GM23248 (cell line): ENCODE data around the gene MEG3. TPM values are rescaled to one million over a fixed set of nuclear protein-coding genes. Genes with fewer than 3 reads are reported as not detected.

Experiments used
- DNase-seq: peaks from one replicate; pipeline ENCODE4 v3.0.0-alpha.2; 2015
- H2AFZ ChIP-seq: fragments of 200-600 bp; sonication (generic); 2 replicates; pipeline ENCODE4 v1.6.1; 2016; ENCODE audit warnings: antibody characterized with exemption
- H3F3A ChIP-seq: fragments of 200-600 bp; sonication (generic); 2 replicates; pipeline ENCODE4 v1.6.1; 2016; ENCODE audit warnings: mild to moderate bottlenecking, antibody characterized with exemption, mixed run types; ENCODE audit not compliant: insufficient read depth
- H3K27ac ChIP-seq: fragments of 200-600 bp; sonication (generic); 2 replicates; pipeline ENCODE4 v1.5.1; 2016; ENCODE audit warnings: mild to moderate bottlenecking
- H3K27me3 ChIP-seq: fragments of 200-600 bp; sonication (generic); replicated peaks from 2 replicates; pipeline ENCODE4 v1.6.1; 2016; ENCODE audit warnings: mild to moderate bottlenecking; ENCODE audit not compliant: insufficient read depth
- H3K36me3 ChIP-seq: fragments of 200-600 bp; sonication (generic); 2 replicates; pipeline ENCODE4 v1.6.1; 2016; ENCODE audit warnings: low read depth, mild to moderate bottlenecking
- H3K4me1 ChIP-seq: fragments of 200-600 bp; sonication (generic); 2 replicates; pipeline ENCODE4 v1.6.1; 2016; ENCODE audit warnings: mild to moderate bottlenecking; ENCODE audit not compliant: insufficient read depth
- H3K4me2 ChIP-seq: fragments of 200-600 bp; sonication (generic); one replicate; pipeline ENCODE4 v1.6.1; 2016; ENCODE audit warnings: mild to moderate bottlenecking; ENCODE audit not compliant: unreplicated experiment
- H3K4me3 ChIP-seq: fragments of 200-600 bp; sonication (generic); 2 replicates; pipeline ENCODE4 v1.5.1; 2016; ENCODE audit warnings: mild to moderate bottlenecking
- H3K79me2 ChIP-seq: fragments of 200-600 bp; sonication (generic); 2 replicates; pipeline ENCODE4 v1.6.1; 2016; ENCODE audit warnings: mild to moderate bottlenecking; ENCODE audit not compliant: insufficient read depth
- H3K9ac ChIP-seq: fragments of 200-600 bp; sonication (generic); 2 replicates; pipeline ENCODE4 v1.6.1; 2016; ENCODE audit warnings: mild to moderate bottlenecking
- H3K9me2 ChIP-seq: fragments of 200-600 bp; sonication (generic); 2 replicates; pipeline ENCODE4 v1.6.1; 2016; ENCODE audit warnings: mixed run types, mild to moderate bottlenecking, moderate library complexity; ENCODE audit not compliant: insufficient read depth
- H3K9me3 ChIP-seq: fragments of 200-600 bp; sonication (generic); one replicate; pipeline ENCODE4 v1.6.1; 2017; ENCODE audit warnings: low read depth
- H4K20me1 ChIP-seq: fragments of 200-600 bp; sonication (generic); 2 replicates; pipeline ENCODE4 v1.6.0; 2016; ENCODE audit not compliant: insufficient read depth
- EZH2 ChIP-seq: fragments of 200-600 bp; sonication (generic); IDR thresholded peaks from 2 replicates; pipeline ENCODE4 v1.6.1; 2018; ENCODE audit warnings: antibody characterized with exemption, mild to moderate bottlenecking; ENCODE audit not compliant: insufficient read depth, poor library complexity, severe bottlenecking
- EZH2phosphoT487 ChIP-seq: fragments of 200-600 bp; sonication (generic); IDR thresholded peaks from 2 replicates; pipeline ENCODE4 v1.6.1; 2018; ENCODE audit warnings: antibody characterized with exemption, moderate library complexity, mild to moderate bottlenecking, low read depth; ENCODE audit not compliant: insufficient read depth
- WGBS, 2 experiments: methylation state at CpG; one replicate each; pipeline ENCODE4 v1.1.6; 2015 to 2017; ENCODE audit warnings: low lambda C conversion rate in 2 of 2, low coverage in 1 of 2; ENCODE audit errors: missing lambda C conversion rate in 2 of 2; 5-methylcytosine and 5-hydroxymethylcytosine counted together
- in situ Hi-C: fragments of 300-500 bp; cut with MboI; formaldehyde crosslinking; loops from 2 replicates; pipeline ENCODE4 v1.15.0; 2020
- polyA plus RNA-seq: library from polyadenylated mRNA; unstranded; fragments of >200 nt; fragmentation: Nextera tagmentation; extraction: Ambion mirVana; gene quantifications from 2 replicates; pipeline ENCODE4 v1.2.1, GENCODE V29; 2016
- total RNA-seq: library from RNA; depleted of rRNA; stranded (reverse); fragments of >200 nt; shearing (Covaris generic); gene quantifications from 2 replicates; pipeline ENCODE4 v1.2.3, GENCODE V29; 2014

The MEG3 gene
- total and polyA plus RNA-seq, 2 experiments from 2014 or later = 101 to 228 TPM

GRCh38 chr14:100895411-100895810 is 69.5 kb downstream of the MEG3 start:
- 74 to 82% methylated on average over 6 of the region's 6 CpGs for WGBS, 2 experiments
- Histone ChIP-seq H3K9me2 (no peaks in the 10 kb centered on the region), H3K4me3 (no peak overlapping the region), H3K27ac (no peak overlapping the region), H3K4me2 (no peak overlapping the region), H3K9me3 (no peaks in the 10 kb centered on the region), H3K4me1 (no peaks in the 10 kb centered on the region), H3F3A (no peaks in the 10 kb centered on the region), H2AFZ (no peak overlapping the region), H3K9ac (no peak overlapping the region), H4K20me1 (no peaks in the 10 kb centered on the region), H3K79me2 (no peaks in the 10 kb centered on the region), H3K27me3 (peaks cover 10% of the 10 kb centered on the region; the same call in 1 of the 2 replicates), H3K36me3 (peaks cover 16% of the 10 kb centered on the region; the same call in 1 of the 2 replicates)
- TF ChIP-seq EZH2 (no peak), EZH2phosphoT487 (no peak)
- DNase-seq = no peak
- in situ Hi-C loops = no loop called here

DNA sequence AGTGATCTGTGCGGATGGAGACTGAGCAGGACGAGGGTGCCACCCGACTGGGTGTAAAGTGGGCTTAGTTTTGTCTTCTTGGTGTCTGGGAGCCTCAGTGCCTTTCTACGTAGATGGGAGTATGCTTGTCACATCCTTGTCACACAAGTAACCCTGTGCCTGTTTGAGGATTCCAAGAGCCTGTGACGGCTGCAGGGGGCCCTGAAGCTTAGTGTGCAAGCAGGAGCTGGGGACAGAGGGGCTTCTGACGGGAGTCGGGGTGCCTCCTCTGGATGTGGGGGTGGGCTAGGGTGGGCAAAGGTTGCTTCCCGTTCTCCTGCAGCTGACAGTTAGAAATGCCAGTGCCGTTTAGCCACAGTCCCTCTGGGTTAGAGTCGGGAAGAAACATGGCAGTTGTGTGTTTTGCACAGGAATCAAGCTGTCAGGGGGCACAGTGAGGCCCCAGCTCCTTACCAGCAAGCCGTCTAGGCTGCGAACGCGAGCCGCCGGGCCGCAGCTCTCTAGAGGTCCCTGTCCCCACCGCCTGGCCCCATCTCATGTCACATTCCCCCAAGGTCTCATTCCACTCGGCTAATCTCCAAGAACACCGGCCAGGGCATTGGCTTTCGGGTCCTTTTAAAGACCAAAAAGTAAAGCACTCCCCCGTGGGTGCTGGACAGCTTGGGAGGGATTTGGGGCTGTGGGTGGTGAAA is 70.6 kb downstream of the MEG3 start:
- 67 to 74% methylated on average over 22 of the region's 22 CpGs for WGBS, 2 experiments
- no peaks in the 10 kb centered on the region for H3K4me1 ChIP-seq
- H3K36me3 ChIP-seq = peaks cover 16% of the 10 kb centered on the region; the same call in 1 of the 2 replicates
- no peak overlapping the region for H3K4me3 ChIP-seq
- H2AFZ ChIP-seq = no peak overlapping the region
- no peaks in the 10 kb centered on the region for H3K79me2 ChIP-seq
- no peaks in the 10 kb centered on the region for H3F3A ChIP-seq
- no peaks in the 10 kb centered on the region for H4K20me1 ChIP-seq
- no peaks in the 10 kb centered on the region for H3K9me3 ChIP-seq
- H3K9me2 ChIP-seq = no peaks in the 10 kb centered on the region
- H3K4me2 ChIP-seq = no peak overlapping the region
- H3K27me3 ChIP-seq = peaks cover 13% of the 10 kb centered on the region; the same call in 1 of the 2 replicates
- H3K9ac ChIP-seq = no peak overlapping the region
- TF ChIP-seq EZH2phosphoT487 = no peak
- no peak for TF ChIP-seq EZH2
- DNase-seq = no peak
- in situ Hi-C loops = no loop called here
- no peak overlapping the region for H3K27ac ChIP-seq

GRCh38 chr14:100898465-100898864 is 72.5 kb downstream of the MEG3 start:
- Histone ChIP-seq H3K9me3 (no peaks in the 10 kb centered on the region), H3F3A (no peaks in the 10 kb centered on the region), H3K27ac (no peak overlapping the region), H3K4me2 (no peak overlapping the region), H2AFZ (no peak overlapping the region), H3K9ac (no peak overlapping the region), H4K20me1 (no peaks in the 10 kb centered on the region), H3K9me2 (no peaks in the 10 kb centered on the region), H3K4me3 (no peak overlapping the region), H3K79me2 (no peaks in the 10 kb centered on the region), H3K27me3 (peaks cover 13% of the 10 kb centered on the region; the same call in 1 of the 2 replicates), H3K36me3 (peaks cover 13% of the 10 kb centered on the region; the same call in 1 of the 2 replicates), H3K4me1 (no peaks in the 10 kb centered on the region)
- TF ChIP-seq EZH2 = no peak
- TF ChIP-seq EZH2phosphoT487 = no peak
- in situ Hi-C loops = no loop called here
- WGBS, 2 experiments = 62 to 65% methylated on average over 11 of the region's 11 CpGs
- DNase-seq = no peak

DNA sequence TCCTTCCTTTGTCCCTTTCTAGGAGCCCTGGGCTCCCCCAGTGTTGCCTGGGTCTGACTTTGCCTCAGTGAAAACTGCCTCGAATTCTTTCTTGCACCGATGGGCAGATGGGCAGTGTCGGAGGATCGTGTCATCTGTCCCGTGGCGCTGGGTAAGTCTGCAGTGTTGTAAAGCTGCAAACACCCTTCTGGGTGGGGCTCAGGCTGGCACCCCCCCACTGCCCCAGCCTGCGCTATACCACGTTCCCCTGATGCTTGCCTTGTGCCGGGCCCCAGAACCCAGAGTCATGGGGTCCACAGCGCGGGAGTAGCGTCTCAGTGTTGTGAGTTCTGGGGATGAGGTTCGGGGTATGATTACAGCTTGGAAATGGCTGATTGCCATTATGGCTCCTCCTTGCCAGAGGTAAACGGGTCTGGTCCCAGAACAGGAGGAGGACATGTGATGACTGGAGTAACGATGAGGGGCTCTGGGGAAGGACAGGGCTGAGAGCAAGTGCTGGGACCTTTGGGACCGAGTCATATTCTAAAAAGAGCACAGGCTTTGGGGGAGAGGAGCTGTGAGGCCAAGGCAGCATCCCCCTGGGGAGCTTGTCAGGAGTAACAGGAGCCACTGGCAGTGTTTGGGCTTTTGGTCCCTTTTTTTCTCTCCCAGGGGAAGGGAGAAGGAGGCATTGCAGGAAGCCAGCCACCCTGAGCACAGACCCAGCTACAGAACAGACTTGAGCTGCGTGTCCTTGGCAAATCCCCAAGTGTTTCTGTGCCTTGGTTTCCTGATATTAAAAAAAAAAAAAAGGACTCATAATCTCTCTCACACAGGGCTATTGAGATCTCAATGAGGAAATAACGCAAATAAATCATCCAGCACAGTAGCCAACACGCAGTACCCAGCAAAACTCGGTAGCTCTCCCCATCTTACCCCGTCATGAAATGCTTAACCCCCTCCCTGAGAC is 73.3 kb downstream of the MEG3 start:
- Histone ChIP-seq H3K27ac (no peak overlapping the region), H3K79me2 (no peaks in the 10 kb centered on the region), H3F3A (no peaks in the 10 kb centered on the region), H4K20me1 (no peaks in the 10 kb centered on the region), H2AFZ (no peak overlapping the region), H3K4me3 (no peak overlapping the region), H3K9me2 (no peaks in the 10 kb centered on the region), H3K9me3 (no peaks in the 10 kb centered on the region), H3K9ac (no peak overlapping the region), H3K27me3 (peaks cover 13% of the 10 kb centered on the region; the same call in 1 of the 2 replicates), H3K36me3 (peaks cover 9% of the 10 kb centered on the region; the same call in 1 of the 2 replicates), H3K4me2 (no peak overlapping the region), H3K4me1 (no peaks in the 10 kb centered on the region)
- TF ChIP-seq EZH2 = no peak
- no peak for TF ChIP-seq EZH2phosphoT487
- no peak for DNase-seq
- in situ Hi-C loops = no loop called here
- 66 to 69% methylated on average over 21 of the region's 21 CpGs for WGBS, 2 experiments
